ENCODE measurements around the gene SLC66A2. TPM values are rescaled to one million over a fixed set of nuclear protein-coding genes. Genes with fewer than 3 reads are reported as not detected.

The SLC66A2 gene
- total and polyA plus RNA-seq, 2 donors (not counting 1 experiment from before 2014, with no cell fraction given): 44.4 to 45.1 TPM

DNA sequence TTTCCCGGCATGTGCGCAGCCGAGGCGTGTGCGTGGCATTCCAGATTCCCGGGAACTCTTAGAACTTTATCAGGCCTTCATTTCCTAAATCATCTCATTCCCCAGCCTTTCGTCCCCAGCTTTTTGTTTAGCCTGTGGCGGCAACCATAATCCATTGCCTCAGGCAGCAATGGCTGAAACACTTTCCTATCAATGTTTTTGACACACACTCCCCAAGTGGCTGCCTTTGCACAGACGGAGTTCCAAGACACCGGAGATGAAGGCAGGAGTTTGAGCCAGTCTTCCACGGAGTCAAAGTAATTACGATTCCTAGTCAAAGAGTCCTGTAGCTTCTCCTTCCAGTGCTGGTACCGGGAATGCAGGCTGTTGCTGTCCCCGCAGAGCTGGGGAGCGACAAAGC is 88.9 kb downstream of the SLC66A2 start:
- Mint-ChIP-seq H3K4me3 (no peak overlapping the region), H3K27ac (no peak overlapping the region), H3K27me3 (peaks cover 4% of the 10 kb centered on the region), H3K9me3 (ENCODE audit: insufficient read depth) (peaks cover 6% of the 10 kb centered on the region), H3K4me1 (no peaks in the 10 kb centered on the region)
- Histone ChIP-seq H3K27ac (ENCODE audit: low read length in 2 of 2) (no peak overlapping the region), H3K9ac (ENCODE audit: low read length) (no peak overlapping the region), H3K27me3 (replicated peaks in 1 of 4; ENCODE audit: control extremely low read depth in 1 of 4, control insufficient read depth in 3 of 4, insufficient read depth in 4 of 4, low read length in 3 of 4) (peaks cover 0 to 4% (median 0%) of the 10 kb centered on the region in 4 experiments), H3K4me3 (ENCODE audit: control extremely low read depth in 1 of 5, extremely low read depth in 1 of 5, insufficient read depth in 1 of 5, low read depth in 2 of 5, low read length in 4 of 5) (no peak overlapping the region), H3K36me3 (replicated peaks in 1 of 2; ENCODE audit: control extremely low read depth in 1 of 2, control insufficient read depth in 1 of 2, extremely low read depth in 1 of 2, insufficient read depth in 2 of 2, low read length in 1 of 2) (no peaks in the 10 kb centered on the region), H3K9me3 (ENCODE audit: control extremely low read depth in 1 of 3, control insufficient read depth in 2 of 3, insufficient read depth in 1 of 3, low read length in 2 of 3) (peaks cover 1 to 16% (median 7%) of the 10 kb centered on the region in 3 donors), H2AFZ (ENCODE audit: insufficient read depth, low read depth, low read length, poor library complexity, severe bottlenecking) (no peak overlapping the region), H3K4me1 (ENCODE audit: control insufficient read depth in 2 of 2, insufficient read depth in 2 of 2, low read length in 2 of 2) (no peaks in the 10 kb centered on the region), H4K20me1 (ENCODE audit: control insufficient read depth, insufficient read depth, low read length, poor library complexity, severe bottlenecking) (no peaks in the 10 kb centered on the region), H3K4me2 (replicated peaks; ENCODE audit: low read depth, low read length, poor library complexity, severe bottlenecking) (no peak overlapping the region), H3K79me2 (ENCODE audit: control insufficient read depth, insufficient read depth, low read length) (no peaks in the 10 kb centered on the region)
- ATAC-seq (ENCODE audit: low read depth) (no peak), DNase-seq (no peak)
- TF ChIP-seq, protein P1, sequence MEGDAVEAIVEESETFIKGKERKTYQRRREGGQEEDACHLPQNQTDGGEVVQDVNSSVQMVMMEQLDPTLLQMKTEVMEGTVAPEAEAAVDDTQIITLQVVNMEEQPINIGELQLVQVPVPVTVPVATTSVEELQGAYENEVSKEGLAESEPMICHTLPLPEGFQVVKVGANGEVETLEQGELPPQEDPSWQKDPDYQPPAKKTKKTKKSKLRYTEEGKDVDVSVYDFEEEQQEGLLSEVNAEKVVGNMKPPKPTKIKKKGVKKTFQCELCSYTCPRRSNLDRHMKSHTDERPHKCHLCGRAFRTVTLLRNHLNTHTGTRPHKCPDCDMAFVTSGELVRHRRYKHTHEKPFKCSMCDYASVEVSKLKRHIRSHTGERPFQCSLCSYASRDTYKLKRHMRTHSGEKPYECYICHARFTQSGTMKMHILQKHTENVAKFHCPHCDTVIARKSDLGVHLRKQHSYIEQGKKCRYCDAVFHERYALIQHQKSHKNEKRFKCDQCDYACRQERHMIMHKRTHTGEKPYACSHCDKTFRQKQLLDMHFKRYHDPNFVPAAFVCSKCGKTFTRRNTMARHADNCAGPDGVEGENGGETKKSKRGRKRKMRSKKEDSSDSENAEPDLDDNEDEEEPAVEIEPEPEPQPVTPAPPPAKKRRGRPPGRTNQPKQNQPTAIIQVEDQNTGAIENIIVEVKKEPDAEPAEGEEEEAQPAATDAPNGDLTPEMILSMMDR (IDR thresholded peaks at IDR 0.05): no peak
- no peak for TF ChIP-seq EZH2 (IDR thresholded peaks at IDR 0.05; ENCODE audit: borderline replicate concordance, insufficient read depth, low read depth, low read length, poor library complexity, severe bottlenecking)
- POLR2A ChIA-PET: no interaction called here
- intact Hi-C loops (cut with micrococcal nuclease): no loop called here
- CTCF ChIA-PET: no interaction called here
- 98% methylated on average over 15 of the region's 15 CpGs for WGBS (ENCODE audit: insufficient coverage)

DNA sequence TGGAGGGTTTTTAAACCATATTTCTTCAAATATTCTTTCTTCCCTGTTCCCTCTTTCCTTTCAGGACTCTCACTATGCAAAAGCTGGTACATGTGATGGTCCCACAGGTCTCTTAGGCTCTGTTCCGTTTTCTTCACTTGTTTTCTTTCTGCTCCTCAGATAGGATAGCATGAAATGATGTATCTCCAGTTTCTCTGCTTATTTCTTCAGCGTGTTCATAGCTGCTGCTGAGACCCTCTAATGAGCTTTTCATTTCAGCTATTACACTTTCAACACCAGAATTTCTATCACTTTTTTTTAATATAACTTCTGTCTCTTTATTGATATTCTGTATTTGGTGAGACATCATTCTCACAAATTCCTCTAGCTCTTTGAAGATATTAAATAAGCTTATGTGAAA is 89.8 kb downstream of the SLC66A2 start:
- H4K20me1 ChIP-seq (ENCODE audit: control insufficient read depth, insufficient read depth, low read length, poor library complexity, severe bottlenecking): no peaks in the 10 kb centered on the region
- 75% methylated on average over 1 of the region's 2 CpGs for WGBS (ENCODE audit: insufficient coverage)
- H3K36me3 ChIP-seq (replicated peaks in 1 of 2; ENCODE audit: control extremely low read depth in 1 of 2, control insufficient read depth in 1 of 2, extremely low read depth in 1 of 2, insufficient read depth in 2 of 2, low read length in 1 of 2): no peaks in the 10 kb centered on the region
- peaks cover 6% of the 10 kb centered on the region for H3K9me3 Mint-ChIP-seq (ENCODE audit: insufficient read depth)
- ATAC-seq (ENCODE audit: low read depth): no peak
- H3K27ac Mint-ChIP-seq: no peak overlapping the region
- H3K4me2 ChIP-seq (replicated peaks; ENCODE audit: low read depth, low read length, poor library complexity, severe bottlenecking): no peak overlapping the region
- no peaks in the 10 kb centered on the region for H3K79me2 ChIP-seq (ENCODE audit: control insufficient read depth, insufficient read depth, low read length)
- no peak overlapping the region for H3K27ac ChIP-seq (ENCODE audit: low read length in 2 of 2)
- POLR2A ChIA-PET: no interaction called here
- intact Hi-C loops (cut with micrococcal nuclease): no loop called here
- no peak overlapping the region for H3K9ac ChIP-seq (ENCODE audit: low read length)
- no peak overlapping the region for H2AFZ ChIP-seq (ENCODE audit: insufficient read depth, low read depth, low read length, poor library complexity, severe bottlenecking)
- H3K4me3 Mint-ChIP-seq: no peak overlapping the region
- peaks cover 7% of the 10 kb centered on the region for H3K4me1 Mint-ChIP-seq
- DNase-seq: no peak
- peaks cover under 1 to 2% of the 10 kb centered on the region in 2 donors for H3K4me1 ChIP-seq (ENCODE audit: control insufficient read depth in 2 of 2, insufficient read depth in 2 of 2, low read length in 2 of 2)
- CTCF ChIA-PET: interaction anchor here (0.7 kb wide), 1 partner anchor 19 kb away, joined by 3 read pairs; no protein-coding TSS in a partner anchor
- H3K27me3 ChIP-seq (replicated peaks in 1 of 4; ENCODE audit: control extremely low read depth in 1 of 4, control insufficient read depth in 3 of 4, insufficient read depth in 4 of 4, low read length in 3 of 4): peaks cover 0 to 4% (median 0%) of the 10 kb centered on the region in 4 experiments
- H3K4me3 ChIP-seq (ENCODE audit: control extremely low read depth in 1 of 5, extremely low read depth in 1 of 5, insufficient read depth in 1 of 5, low read depth in 2 of 5, low read length in 4 of 5): no peak overlapping the region
- H3K9me3 ChIP-seq (ENCODE audit: control extremely low read depth in 1 of 3, control insufficient read depth in 2 of 3, insufficient read depth in 1 of 3, low read length in 2 of 3): peaks cover 1 to 16% (median 7%) of the 10 kb centered on the region in 3 donors
- peaks cover 4% of the 10 kb centered on the region for H3K27me3 Mint-ChIP-seq
- TF ChIP-seq, protein P1 (IDR thresholded peaks at IDR 0.05): no peak
- no peak for TF ChIP-seq EZH2 (IDR thresholded peaks at IDR 0.05; ENCODE audit: borderline replicate concordance, insufficient read depth, low read depth, low read length, poor library complexity, severe bottlenecking)

All from B cell (primary cell).